ENCODE measurements around the gene ZNF764.
A peak's percentile ranks its signal among the peaks of the same experiment; 100 is the strongest.

DNA sequence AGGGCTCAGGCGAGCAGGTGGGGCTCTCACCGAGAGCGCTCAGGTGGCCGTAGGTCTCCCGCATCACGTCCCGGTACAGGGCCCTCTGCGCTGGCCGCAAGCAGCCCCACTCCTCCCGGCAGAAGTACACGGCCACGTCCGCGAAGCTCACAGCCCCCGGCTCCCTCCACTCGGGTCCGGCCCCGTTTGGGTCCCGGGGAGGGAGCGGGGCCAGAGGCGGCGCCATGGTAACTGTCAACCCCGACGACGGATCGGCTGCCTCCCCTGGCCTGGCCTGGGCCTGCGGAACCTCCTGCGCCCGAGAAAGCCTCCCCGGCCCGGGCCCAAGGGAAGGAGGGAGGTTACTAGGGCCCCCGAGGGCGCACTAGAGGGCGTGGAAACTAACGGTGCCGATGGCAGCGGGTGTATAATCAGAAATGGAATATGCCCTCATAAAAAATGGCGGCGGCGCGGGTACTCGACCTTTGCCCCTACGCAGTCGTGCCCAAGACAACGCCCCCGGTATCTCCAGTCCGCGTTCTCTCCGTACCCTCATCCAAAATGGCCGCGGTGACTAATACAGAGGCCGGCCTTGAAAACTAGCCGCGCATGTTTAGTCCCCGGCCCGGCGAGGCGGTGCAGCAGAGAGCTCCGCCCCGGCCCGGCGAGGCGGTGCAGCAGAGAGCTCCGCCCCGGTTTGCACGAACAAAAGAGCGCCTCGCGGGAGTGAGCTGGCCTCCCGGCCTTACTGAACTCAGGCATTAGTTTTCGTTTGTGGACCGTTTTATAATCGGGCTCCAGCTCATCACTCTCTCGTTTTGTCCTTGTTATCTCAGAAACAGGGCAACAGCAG is at the start of gene ZNF764:
- TF ChIP-seq YY1 (IDR thresholded peaks at IDR 0.05; ENCODE audit: insufficient read depth, insufficient read length) (peak; percentile 96), ZNF274 (IDR thresholded peaks at IDR 0.05; ENCODE audit: low read depth, low read length) (no peak), SUZ12 (IDR thresholded peaks at IDR 0.05; ENCODE audit: extremely low read depth, insufficient read depth, insufficient read length) (no peak)
